Uterus (tissue), 4 donors: ENCODE data around the gene SPAG17. TPM values are rescaled to one million over a fixed set of nuclear protein-coding genes. Genes with fewer than 3 reads are reported as not detected.

Experiments
- DNase-seq, 2 donors: peaks; one replicate each; pipeline ENCODE4 v3.0.0-alpha.2; 2019 to 2020
- H3K27ac ChIP-seq, 2 donors: fragments of 200-600 bp; sonication (generic); 1 replicate in 1 of 2; 2 replicates in 1 of 2; pipeline ENCODE4 v1.5.1; 2016 to 2018
- H3K27me3 ChIP-seq, 2 donors: fragments of 200-600 bp; sonication (generic); one replicate each; pipeline ENCODE4 v1.5.1; 2018 to 2019; ENCODE audit warnings: control low read depth in 1 of 2
- H3K36me3 ChIP-seq, 2 donors: fragments of 200-600 bp; sonication (generic); one replicate each; pipeline ENCODE4 v1.5.1; 2019; ENCODE audit warnings: control low read depth in 1 of 2
- H3K4me1 ChIP-seq, 2 donors: fragments of 200-600 bp; sonication (generic); one replicate each; pipeline ENCODE4 v1.5.1; 2018 to 2019; ENCODE audit warnings: control low read depth in 1 of 2
- H3K4me3 ChIP-seq, 2 donors: fragments of 200-600 bp; sonication (generic); 1 replicate in 1 of 2; 2 replicates in 1 of 2; pipeline ENCODE4 v1.5.1; 2018 to 2019; ENCODE audit warnings: mild to moderate bottlenecking in 1 of 2
- H3K9me3 ChIP-seq, 2 donors: fragments of 200-600 bp; sonication (generic); one replicate each; pipeline ENCODE4 v1.5.1; 2019; ENCODE audit warnings: control low read depth in 1 of 2
- CTCF ChIP-seq, 4 experiments: fragments of 200-600 bp in 2 of 4; fragments of 450-650 bp in 2 of 4; sonication (generic) in 2 of 4; IDR thresholded peaks; one replicate each; pipeline ENCODE4 v1.5.1; 2016 to 2019; ENCODE audit warnings: antibody characterized with exemption in 4 of 4, mild to moderate bottlenecking in 2 of 4, moderate library complexity in 1 of 4
- POLR2A ChIP-seq, 2 donors: fragments of 450-650 bp; IDR thresholded peaks; one replicate each; pipeline ENCODE4 v1.6.1; 2016; ENCODE audit warnings: antibody characterized with exemption in 2 of 2, mild to moderate bottlenecking in 1 of 2, moderate library complexity in 1 of 2
- intact Hi-C: fragments of 100-400 bp; cut with DNase I; formaldehyde crosslinking; loops from one replicate; pipeline ENCODE4 v1.15.1; 2023; ENCODE audit warnings: low total_unique reads
- total RNA-seq, 4 donors: library from RNA; depleted of rRNA in 3 of 4; stranded (reverse); fragments of >200 nt in 3 of 4; gene quantifications; one replicate each; pipeline versions ENCODE4 v1.1.0 to v1.2.4, GENCODE V29; 2014 to 2023
- donor health status: DM: yes; HTN: yes; CAD: no.

The SPAG17 gene
- total RNA-seq, 4 donors from 2014 or later = 1.1 to 7.7 TPM; not detected in 2

DNA sequence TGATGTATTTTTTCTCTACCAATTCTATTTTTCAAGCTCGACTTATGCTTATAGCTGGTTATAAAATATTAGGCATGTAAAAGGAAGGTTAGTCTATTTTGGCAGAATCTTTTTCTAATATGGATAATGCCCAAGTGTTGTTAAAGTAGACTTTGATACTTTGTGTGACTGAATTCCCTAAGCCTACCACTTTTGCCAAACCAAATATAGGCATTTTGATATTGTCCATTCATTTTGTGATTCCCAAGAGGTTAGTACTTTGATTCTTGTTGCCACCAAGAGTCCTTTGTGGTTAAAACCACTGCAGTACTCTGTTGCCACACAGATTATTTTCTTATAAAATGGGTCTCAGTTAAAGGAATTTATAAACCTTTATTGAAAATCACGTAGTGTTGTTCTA, 251.3 kb downstream of the SPAG17 start:
- DNase-seq = no peak
- H3K4me3 ChIP-seq = no peak overlapping the region
- H3K9me3 ChIP-seq = no peaks in the 10 kb centered on the region
- H3K27ac ChIP-seq = no peak overlapping the region
- TF ChIP-seq POLR2A (IDR thresholded peaks at IDR 0.05) = no peak
- no peak for TF ChIP-seq CTCF (IDR thresholded peaks at IDR 0.05)
- no peaks in the 10 kb centered on the region for H3K27me3 ChIP-seq
- H3K36me3 ChIP-seq = no peaks in the 10 kb centered on the region
- no peaks in the 10 kb centered on the region for H3K4me1 ChIP-seq
- intact Hi-C loops = no loop called here

GRCh38 chr1:117932576-117932975, 252.5 kb downstream of the SPAG17 start:
- intact Hi-C loops = no loop called here
- TF ChIP-seq CTCF (IDR thresholded peaks at IDR 0.05) = no peak
- TF ChIP-seq POLR2A (IDR thresholded peaks at IDR 0.05) = no peak
- H3K4me1 ChIP-seq = peaks cover 0 to 8% of the 10 kb centered on the region in 2 donors

DNA sequence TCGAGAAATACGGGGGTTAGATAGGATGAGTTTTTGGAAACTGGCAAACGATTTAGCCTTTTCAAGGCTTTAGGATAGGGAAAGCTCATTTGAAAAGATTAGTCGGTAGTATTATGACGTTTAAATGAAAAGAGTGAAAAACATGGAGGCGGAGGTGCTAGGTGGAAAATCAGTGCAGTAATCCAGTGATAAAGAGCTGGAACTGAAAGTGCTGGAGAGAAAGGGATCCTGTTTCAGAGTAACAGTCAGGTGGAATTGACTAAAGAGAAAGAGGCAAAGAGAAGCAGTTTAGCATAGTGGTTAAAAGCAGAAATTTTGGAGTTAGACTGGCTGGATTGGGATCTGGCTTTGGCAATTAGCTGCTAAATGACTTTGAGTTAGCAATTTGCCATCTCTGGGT, 254.5 kb downstream of the SPAG17 start:
- Histone ChIP-seq H3K4me1 (peaks cover 0 to 8% of the 10 kb centered on the region in 2 donors), H3K9me3 (no peaks in the 10 kb centered on the region), H3K27me3 (no peaks in the 10 kb centered on the region), H3K36me3 (no peaks in the 10 kb centered on the region), H3K27ac (no peak overlapping the region), H3K4me3 (peak overlapping the region; percentile 70 to 82)
- no peak for DNase-seq
- TF ChIP-seq CTCF (IDR thresholded peaks at IDR 0.05) = no peak
- TF ChIP-seq POLR2A (IDR thresholded peaks at IDR 0.05) = no peak
- intact Hi-C loops = no loop called here

More at GRCh38 chr1:117932576-117932975, 252.5 kb downstream of the SPAG17 start:
- no peaks in the 10 kb centered on the region for H3K27me3 ChIP-seq
- no peak overlapping the region for H3K4me3 ChIP-seq
- no peak for DNase-seq
- no peak overlapping the region for H3K27ac ChIP-seq
- H3K9me3 ChIP-seq = no peaks in the 10 kb centered on the region
- no peaks in the 10 kb centered on the region for H3K36me3 ChIP-seq

- Histone ChIP-seq H3K9me3 (no peaks in the 10 kb centered on the region), H3K4me1 (peaks cover 0 to 8% of the 10 kb centered on the region in 2 donors), H3K36me3 (no peaks in the 10 kb centered on the region), H3K4me3 (peak overlapping the region; percentile 70 to 82), H3K27me3 (no peaks in the 10 kb centered on the region), H3K27ac (no peak overlapping the region)
- intact Hi-C loops = no loop called here
- no peak for DNase-seq
- TF ChIP-seq POLR2A (IDR thresholded peaks at IDR 0.05) = no peak
- no peak for TF ChIP-seq CTCF (IDR thresholded peaks at IDR 0.05)
These were observed 254.9 kb downstream of the SPAG17 start for GRCh38 chr1:117930173-117930447.

DNA sequence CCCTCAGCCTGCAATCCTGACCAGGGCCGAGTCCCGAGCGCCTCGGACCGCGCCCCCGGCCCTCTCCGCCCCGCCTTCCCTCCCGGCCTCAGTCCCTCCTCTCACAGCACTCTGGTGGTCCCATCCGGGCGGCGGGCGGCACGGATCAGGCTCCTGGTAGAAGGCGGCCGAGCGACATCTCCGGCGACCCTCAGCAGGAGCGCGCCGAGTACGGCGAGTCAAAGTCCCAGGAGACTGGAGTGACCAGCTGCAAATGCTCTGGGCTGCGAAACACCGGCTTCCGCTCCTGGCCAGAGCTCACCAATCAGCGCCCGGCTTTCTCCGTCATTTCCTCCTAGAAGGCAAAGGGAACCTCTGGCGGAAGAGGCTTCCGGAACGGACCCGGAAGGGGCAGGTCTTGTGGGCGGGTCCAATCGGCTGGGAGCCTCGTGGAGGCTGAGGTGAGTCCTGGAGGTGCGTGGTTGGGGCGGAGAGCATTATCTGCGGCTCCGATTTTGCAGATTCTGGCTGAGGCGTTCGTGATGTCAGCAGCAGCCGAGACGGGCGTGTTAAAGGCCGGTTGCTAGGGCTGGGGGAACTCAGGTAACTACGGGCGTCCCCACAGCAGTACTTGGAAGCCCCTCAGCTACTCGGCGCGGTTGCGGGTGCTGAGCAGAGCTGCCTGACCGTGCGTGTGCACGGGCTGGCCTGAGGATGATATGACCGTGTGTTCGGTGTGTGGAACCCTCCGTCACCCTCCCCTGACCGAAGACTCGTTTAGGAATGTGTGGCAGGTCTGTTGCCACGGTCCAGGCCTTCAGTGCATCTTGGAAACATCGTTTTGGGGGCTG, 255.5 kb downstream of the SPAG17 start, which contains the start of the genes GDAP2 and WDR3:
Gene GDAP2, minus strand, starts transcription at position 279 of the 830 bp plus-strand sequence. CDS start 9,264 bp downstream, outside the sequence.
Gene WDR3, plus strand, starts transcription at position 397 of the 830 bp plus-strand sequence. CDS start 3,581 bp downstream, outside the sequence.
- Histone ChIP-seq H3K4me3 (peak within 1 kb of the TSS; percentile 70 to 82), H3K27me3 (no peaks in the 10 kb centered on the region), H3K27ac (peak within 1 kb of the TSS; percentile 69 to 77), H3K36me3 (no peaks in the 10 kb centered on the region), H3K4me1 (peaks cover 0 to 8% of the 10 kb centered on the region in 2 donors), H3K9me3 (no peaks in the 10 kb centered on the region)
- DNase-seq = peak; percentile 93 to 95
- peak; percentile 5 to 45 for TF ChIP-seq POLR2A (IDR thresholded peaks at IDR 0.05)
- no peak for TF ChIP-seq CTCF (IDR thresholded peaks at IDR 0.05)
- intact Hi-C loops = no loop called here
